Left forelimb (tissue), 1 donor: ENCODE measurements around the gene NQO1.
"Not testable (repeated sequence)": the region's sequence is repeated elsewhere in the genome, so short reads cannot be mapped to it uniquely, and the experiment has no call there.

Source experiments
- DNase-seq: peaks from one replicate; pipeline ENCODE4 v3.0.0-alpha.2; 2018; ENCODE audit warnings: low spot score

NQO1 gene

GRCh38 chr16:69726313-69727060 lies at the start of gene NQO1:
NQO1 (minus strand) TSS chr16:69726560; CDS start chr16:69726439, 121 bp downstream.
- peak; percentile 88 for DNase-seq

- no peak for DNase-seq
These were observed 49.2 kb upstream of the NQO1 start for GRCh38 chr16:69775563-69775962.

GRCh38 chr16:69773260-69773947 lies 47.0 kb upstream of the NQO1 start:
- DNase-seq = no peak

GRCh38 chr16:69771651-69771967 lies 45.2 kb upstream of the NQO1 start:
- DNase-seq = no peak

GRCh38 chr16:69769404-69769803 lies 43.0 kb upstream of the NQO1 start:
- no peak for DNase-seq

GRCh38 chr16:69768666-69769065 lies 42.3 kb upstream of the NQO1 start:
- DNase-seq = no peak

- DNase-seq = no peak
These were observed 41.3 kb upstream of the NQO1 start for GRCh38 chr16:69767459-69768229.

GRCh38 chr16:69763599-69763942 lies 37.2 kb upstream of the NQO1 start:
- DNase-seq = no peak

- no peak for DNase-seq
These were observed 36.6 kb upstream of the NQO1 start for GRCh38 chr16:69762814-69763598.

GRCh38 chr16:69761983-69762813 lies 35.8 kb upstream of the NQO1 start, which contains the start of gene WWP2:
WWP2 (plus strand) TSS chr16:69762332; CDS start chr16:69787011, 24,679 bp downstream.
- peak; percentile 91 for DNase-seq

GRCh38 chr16:69757375-69757774 lies 31.0 kb upstream of the NQO1 start:
- DNase-seq = not testable (repeated sequence)

- no peak for DNase-seq
These were observed 30.3 kb upstream of the NQO1 start for GRCh38 chr16:69756705-69757104.

GRCh38 chr16:69754469-69755310 lies 28.3 kb upstream of the NQO1 start, which contains the start of gene NOB1:
NOB1 (minus strand) TSS chr16:69754926; CDS start chr16:69754910, 16 bp downstream.
- DNase-seq = peak; percentile 96

GRCh38 chr16:69754143-69754468 lies 27.7 kb upstream of the NQO1 start:
- DNase-seq = no peak

- no peak for DNase-seq
These were observed 22.5 kb upstream of the NQO1 start for GRCh38 chr16:69748694-69749345.

GRCh38 chr16:69747115-69747514 lies 20.8 kb upstream of the NQO1 start:
- no peak for DNase-seq

GRCh38 chr16:69745959-69746358 lies 19.6 kb upstream of the NQO1 start:
- DNase-seq = no peak

GRCh38 chr16:69745232-69745612 lies 18.9 kb upstream of the NQO1 start:
- no peak for DNase-seq

GRCh38 chr16:69744363-69745231 lies 18.2 kb upstream of the NQO1 start:
- DNase-seq = no peak
